Measurements from ENCODE around the gene HSPA12B. TPM values are rescaled to one million over a fixed set of nuclear protein-coding genes. Genes with fewer than 3 reads are reported as not detected.

The HSPA12B gene
- total RNA-seq = 0.98 and 1.8 TPM in 2 replicates

GRCh38 chr20:3732327-3733118, at the start of gene HSPA12B:
Gene HSPA12B, plus strand, starts transcription at chr20:3732685. Its CDS starts 5,990 bp downstream, at chr20:3738675.

DNA sequence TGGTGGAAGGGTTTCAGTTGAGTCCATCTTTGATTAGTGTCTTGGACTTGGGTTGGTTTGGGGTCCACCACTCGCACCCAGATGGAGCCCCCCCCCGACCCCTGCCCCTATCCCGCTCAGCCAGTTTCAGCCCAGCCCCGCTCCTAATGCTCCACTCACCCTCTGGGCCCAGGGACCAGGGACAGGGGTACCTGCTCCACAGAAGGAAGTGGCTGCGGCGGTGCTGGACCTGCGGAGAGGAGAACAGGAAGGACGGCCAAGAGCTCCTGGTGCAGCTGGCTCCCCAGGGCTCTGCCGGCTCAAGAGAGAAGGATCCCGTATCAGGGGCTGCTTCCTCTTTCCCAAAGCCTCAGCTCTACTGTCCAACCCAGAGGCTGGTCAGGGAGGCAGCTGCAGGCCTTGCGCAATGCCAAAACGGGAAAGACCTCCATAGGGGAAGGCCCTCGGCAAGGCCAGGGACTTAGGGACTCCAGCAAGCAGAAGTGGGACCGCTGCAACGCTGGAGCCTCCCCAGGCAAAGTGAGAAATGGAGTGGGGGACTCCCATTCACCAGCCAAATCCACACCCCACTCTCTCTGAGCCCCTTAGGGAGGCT, 20.1 kb upstream of the HSPA12B start, which contains the start of gene SIGLEC1:
TSS of gene SIGLEC1 (minus strand) at position 322 of the 595 bp plus-strand sequence. CDS start 5,472 bp downstream, outside the sequence.

DNA sequence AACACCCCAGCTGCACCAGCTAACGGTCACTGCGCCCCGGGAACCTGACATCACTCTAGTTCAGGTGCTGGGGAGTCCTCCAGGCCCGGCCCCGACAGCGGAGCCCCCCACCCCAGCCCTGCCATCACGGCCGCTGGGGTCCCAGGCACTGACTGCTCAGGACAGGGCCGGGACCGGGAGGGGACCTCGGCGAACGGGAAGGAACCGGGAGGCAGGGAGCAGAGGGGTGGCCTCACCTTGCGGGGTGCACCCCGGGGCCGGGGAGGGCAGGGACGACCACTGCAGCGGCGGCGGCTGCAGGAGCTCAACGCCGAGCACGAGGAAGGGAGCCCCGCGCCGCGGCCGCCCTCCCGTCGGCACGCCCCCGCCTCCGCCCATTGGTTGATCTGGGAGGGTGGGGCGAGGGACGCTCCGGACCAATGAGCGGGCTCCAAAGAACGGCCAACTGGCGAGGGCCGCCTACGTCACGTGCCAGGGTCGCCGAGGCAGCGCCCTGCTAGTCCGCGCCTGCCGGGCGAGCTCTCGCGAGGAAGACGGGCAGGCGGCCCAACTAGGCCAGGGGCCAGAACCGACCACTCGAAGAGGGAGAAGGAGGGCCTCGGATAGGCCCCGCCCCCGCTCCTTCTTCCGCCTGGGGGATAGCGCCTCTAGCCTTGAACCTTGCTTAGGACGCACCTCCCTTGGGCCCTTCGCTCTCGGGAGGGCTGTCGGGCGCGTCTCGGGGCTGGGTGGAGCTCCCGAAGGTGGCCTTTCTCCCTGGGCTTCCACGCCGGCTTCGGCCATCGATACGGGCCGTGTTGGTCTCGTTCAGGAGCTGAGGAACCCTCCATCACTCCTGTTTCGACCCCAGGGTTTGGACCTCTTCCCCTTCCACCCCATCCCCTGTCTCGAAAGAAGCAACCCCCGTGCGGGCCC, 35.2 kb downstream of the HSPA12B start, which contains the start of gene ADISSP:
TSS of gene ADISSP (minus strand) at position 327 of the 915 bp plus-strand sequence. CDS start 7,653 bp downstream, outside the sequence.

GRCh38 chr20:3781153-3781910, 48.8 kb downstream of the HSPA12B start, which contains the start of gene SPEF1:
Gene SPEF1, minus strand, starts transcription at chr20:3781448. Its CDS starts 161 bp downstream, at chr20:3781287.

DNA sequence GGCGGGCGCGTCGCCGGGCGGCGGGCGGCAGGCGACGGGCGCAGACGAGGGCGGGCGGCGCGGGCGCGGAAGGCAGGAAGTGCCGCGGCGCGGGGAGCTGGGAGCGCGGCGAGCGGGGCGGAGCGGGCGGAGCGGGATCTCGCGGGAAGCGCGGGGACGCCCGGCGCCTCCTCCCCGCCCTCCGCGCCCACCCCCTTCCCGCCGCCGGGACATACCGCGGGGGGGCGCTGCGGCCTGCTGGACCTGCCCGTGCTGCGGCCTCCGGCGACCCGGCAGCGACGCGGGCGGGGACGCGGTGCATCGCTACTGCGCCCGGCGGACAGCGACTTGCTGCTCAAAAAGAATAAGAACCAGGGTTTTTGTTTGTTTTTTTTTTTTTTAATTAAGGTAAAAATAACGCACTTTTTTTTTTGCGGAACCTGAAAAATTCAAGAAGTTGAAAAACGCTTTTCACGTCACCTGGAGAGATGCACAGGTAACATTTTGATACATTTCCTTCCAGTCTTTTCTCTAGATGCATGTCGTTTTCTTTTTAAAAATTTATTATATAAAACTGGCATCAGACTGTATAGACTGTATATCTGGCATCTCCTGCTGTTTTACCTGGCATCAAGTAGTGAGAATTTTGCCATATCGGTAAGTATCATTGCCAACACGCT, 54.3 kb downstream of the HSPA12B start, which contains the start of gene CENPB:
TSS of gene CENPB (minus strand) at position 76 of the 659 bp plus-strand sequence. CDS start 257 bp downstream, outside the sequence.

DNA sequence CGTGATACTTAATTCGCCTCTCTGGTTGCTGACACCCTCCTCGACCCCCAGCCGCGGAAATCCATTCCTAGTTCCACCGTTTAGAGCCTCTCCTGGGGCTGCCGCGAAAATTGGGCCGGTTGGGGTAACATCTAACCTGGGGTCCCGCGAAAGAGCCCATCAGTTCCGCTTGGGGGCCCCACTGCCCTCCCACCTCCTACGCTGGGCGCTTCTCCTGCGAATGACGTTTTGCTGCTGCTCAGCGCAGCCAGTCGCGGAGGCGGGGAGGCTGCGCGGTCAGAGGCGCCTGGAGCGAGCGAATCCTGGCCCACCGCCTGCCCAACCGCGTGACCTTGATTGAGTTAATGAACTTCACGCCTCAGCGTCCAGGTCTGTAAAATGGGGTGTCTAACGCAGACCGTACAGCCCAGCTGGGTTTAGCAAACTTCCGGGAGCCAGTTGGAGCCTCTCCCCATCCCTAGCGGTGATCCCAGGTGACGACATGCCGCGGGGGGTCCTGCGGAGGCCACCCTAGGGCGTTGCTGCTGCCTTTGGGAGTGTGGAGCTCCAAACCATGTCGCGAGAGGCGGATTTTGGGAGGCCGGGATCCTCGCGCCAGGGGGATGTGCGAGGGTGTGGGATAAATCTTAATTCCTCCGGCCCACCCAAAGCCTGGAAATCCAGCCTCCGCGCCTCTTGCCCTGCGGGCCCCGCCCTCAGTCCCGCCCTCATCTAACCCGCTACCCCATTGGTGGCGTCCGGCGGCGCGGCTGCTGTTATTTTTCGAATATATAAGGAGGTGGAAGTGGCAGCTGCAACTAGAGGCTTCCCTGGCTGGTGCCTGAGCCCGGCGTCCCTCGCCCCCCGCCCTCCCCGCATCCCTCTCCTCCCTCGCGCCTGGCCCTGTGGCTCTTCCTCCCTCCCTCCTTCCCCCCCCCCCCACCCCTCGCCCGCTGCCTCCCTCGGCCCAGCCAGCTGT, 63.3 kb downstream of the HSPA12B start, which contains the start of gene CDC25B:
TSS of gene CDC25B (plus strand) at position 800 of the 958 bp plus-strand sequence. CDS start 222 bp downstream, outside the sequence.

Other genes with a start within 250 kb of the HSPA12B start
- gene GFRA4, start 69.3 kb upstream of the HSPA12B start, total RNA-seq = not detected in 2 replicates
- 88.6 and 101 TPM in 2 replicates for gene ADAM33, start 50.7 kb upstream of the HSPA12B start, total RNA-seq
- not detected in 2 replicates for gene SIGLEC1, start 20.1 kb upstream of the HSPA12B start, total RNA-seq
- 40.7 and 46.7 TPM in 2 replicates for gene ADISSP, start 35.1 kb downstream of the HSPA12B start, total RNA-seq
- 0.20 TPM in 1 of 2 replicates, not detected in the other for gene SPEF1, start 48.8 kb downstream of the HSPA12B start, total RNA-seq
- 119 and 169 TPM in 2 replicates for gene CENPB, start 54.1 kb downstream of the HSPA12B start, total RNA-seq
- gene CDC25B, start 63.6 kb downstream of the HSPA12B start, total RNA-seq = 66.9 and 91.1 TPM in 2 replicates
- gene AP5S1, start 87.9 kb downstream of the HSPA12B start, total RNA-seq = 20.5 and 21.7 TPM in 2 replicates
- 29.8 and 48.7 TPM in 2 replicates for gene MAVS, start 114.1 kb downstream of the HSPA12B start, total RNA-seq
- gene PANK2, start 156.7 kb downstream of the HSPA12B start, total RNA-seq = 38.6 and 47.7 TPM in 2 replicates